ENCODE measurements around the gene ANTXR1. TPM values are rescaled to one million over a fixed set of nuclear protein-coding genes. Genes with fewer than 3 reads are reported as not detected.

Gene ANTXR1
- total RNA-seq, 2 donors from 2014 or later: 48.3 to 54.5 TPM

DNA sequence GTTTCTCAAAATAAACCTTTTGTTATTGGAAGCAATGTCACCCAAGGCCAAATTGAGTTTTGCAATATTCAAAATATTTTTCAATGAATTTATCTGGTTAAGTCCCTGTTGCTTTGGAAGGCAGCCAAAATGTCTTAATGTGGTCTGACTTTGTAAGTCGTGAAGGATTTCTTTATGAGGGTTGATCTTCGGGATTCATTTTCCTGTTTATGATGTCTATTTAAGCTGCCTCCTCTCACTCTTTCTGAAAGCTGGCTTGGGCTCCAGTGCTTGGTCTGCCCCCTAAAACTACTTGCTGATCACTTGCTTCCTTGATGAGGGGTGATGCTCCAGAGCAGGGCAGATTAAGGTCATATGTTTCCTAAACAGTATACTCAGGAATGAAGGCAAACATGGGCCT is 141.1 kb downstream of the ANTXR1 start:
- Mint-ChIP-seq H3K4me1 (peaks cover 17% of the 10 kb centered on the region), H3K9me3 (no peaks in the 10 kb centered on the region), H3K36me3 (ENCODE audit: low read depth) (peaks cover 18% of the 10 kb centered on the region), H3K4me3 (no peak overlapping the region), H3K27me3 (ENCODE audit: insufficient read depth) (no peaks in the 10 kb centered on the region), H3K27ac (no peak overlapping the region)
- peaks cover 12% of the 10 kb centered on the region for H3K36me3 ChIP-seq (ENCODE audit: control insufficient read depth, insufficient read depth, low read length)
- no peaks in the 10 kb centered on the region for H3K27me3 ChIP-seq (ENCODE audit: control insufficient read depth, insufficient read depth, low read length, poor library complexity, severe bottlenecking)
- WGBS, 2 experiments (ENCODE audit: insufficient coverage in 1 of 2, insufficient read length in 1 of 2): 98 to 100% methylated on average over 2 of the region's 2 CpGs
- H3K9ac ChIP-seq (ENCODE audit: extremely low read depth, low read length, poor library complexity, severe bottlenecking): no peak overlapping the region
- H3K27ac ChIP-seq (ENCODE audit: low read depth, low read length): no peak overlapping the region
- H3K9me3 ChIP-seq (ENCODE audit: control insufficient read depth, low read length): peaks cover 13% of the 10 kb centered on the region
- peaks cover 6% of the 10 kb centered on the region for H3K4me1 ChIP-seq (ENCODE audit: control insufficient read depth, insufficient read depth, low read length)
- DNase-seq: no peak
- TF ChIP-seq, protein P1, sequence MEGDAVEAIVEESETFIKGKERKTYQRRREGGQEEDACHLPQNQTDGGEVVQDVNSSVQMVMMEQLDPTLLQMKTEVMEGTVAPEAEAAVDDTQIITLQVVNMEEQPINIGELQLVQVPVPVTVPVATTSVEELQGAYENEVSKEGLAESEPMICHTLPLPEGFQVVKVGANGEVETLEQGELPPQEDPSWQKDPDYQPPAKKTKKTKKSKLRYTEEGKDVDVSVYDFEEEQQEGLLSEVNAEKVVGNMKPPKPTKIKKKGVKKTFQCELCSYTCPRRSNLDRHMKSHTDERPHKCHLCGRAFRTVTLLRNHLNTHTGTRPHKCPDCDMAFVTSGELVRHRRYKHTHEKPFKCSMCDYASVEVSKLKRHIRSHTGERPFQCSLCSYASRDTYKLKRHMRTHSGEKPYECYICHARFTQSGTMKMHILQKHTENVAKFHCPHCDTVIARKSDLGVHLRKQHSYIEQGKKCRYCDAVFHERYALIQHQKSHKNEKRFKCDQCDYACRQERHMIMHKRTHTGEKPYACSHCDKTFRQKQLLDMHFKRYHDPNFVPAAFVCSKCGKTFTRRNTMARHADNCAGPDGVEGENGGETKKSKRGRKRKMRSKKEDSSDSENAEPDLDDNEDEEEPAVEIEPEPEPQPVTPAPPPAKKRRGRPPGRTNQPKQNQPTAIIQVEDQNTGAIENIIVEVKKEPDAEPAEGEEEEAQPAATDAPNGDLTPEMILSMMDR (conservative IDR thresholded peaks at IDR 0.05): no peak
- H3K4me3 ChIP-seq (ENCODE audit: low read length): no peak overlapping the region

DNA sequence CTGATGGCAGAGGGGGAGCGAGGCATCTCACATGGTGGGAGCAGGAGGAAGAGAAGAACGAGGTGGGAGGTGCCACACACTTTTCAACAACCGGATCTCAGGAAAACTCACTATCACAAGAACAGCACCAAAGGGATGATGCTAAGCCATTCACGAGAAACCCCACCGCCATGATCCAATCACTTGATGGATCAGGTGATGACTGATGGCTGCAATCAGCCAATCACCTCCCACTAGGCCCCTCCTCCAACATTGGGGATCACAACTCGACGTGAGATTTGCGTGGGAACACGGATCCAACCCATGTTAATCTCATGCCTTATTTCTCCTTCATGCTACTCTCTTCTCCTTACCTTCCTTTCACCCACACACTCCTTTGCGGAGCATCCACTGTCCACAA is 143.6 kb downstream of the ANTXR1 start:
- Histone ChIP-seq H3K4me3 (ENCODE audit: low read length) (no peak overlapping the region), H3K9ac (ENCODE audit: extremely low read depth, low read length, poor library complexity, severe bottlenecking) (no peak overlapping the region), H3K27ac (ENCODE audit: low read depth, low read length) (no peak overlapping the region), H3K36me3 (ENCODE audit: control insufficient read depth, insufficient read depth, low read length) (peaks cover 12% of the 10 kb centered on the region), H3K4me1 (ENCODE audit: control insufficient read depth, insufficient read depth, low read length) (peaks cover 6% of the 10 kb centered on the region), H3K27me3 (ENCODE audit: control insufficient read depth, insufficient read depth, low read length, poor library complexity, severe bottlenecking) (no peaks in the 10 kb centered on the region), H3K9me3 (ENCODE audit: control insufficient read depth, low read length) (peaks cover 13% of the 10 kb centered on the region)
- no peaks in the 10 kb centered on the region for H3K27me3 Mint-ChIP-seq (ENCODE audit: insufficient read depth)
- TF ChIP-seq, protein P1 (conservative IDR thresholded peaks at IDR 0.05): no peak
- WGBS, 2 experiments (ENCODE audit: insufficient coverage in 1 of 2, insufficient read length in 1 of 2): 76 to 94% methylated on average over 6 to 10 of the region's 10 CpGs
- no peak overlapping the region for H3K27ac Mint-ChIP-seq
- peaks cover 10% of the 10 kb centered on the region for H3K4me1 Mint-ChIP-seq
- no peak for DNase-seq
- no peaks in the 10 kb centered on the region for H3K9me3 Mint-ChIP-seq
- H3K36me3 Mint-ChIP-seq (ENCODE audit: low read depth): peaks cover 18% of the 10 kb centered on the region
- H3K4me3 Mint-ChIP-seq: no peak overlapping the region

DNA sequence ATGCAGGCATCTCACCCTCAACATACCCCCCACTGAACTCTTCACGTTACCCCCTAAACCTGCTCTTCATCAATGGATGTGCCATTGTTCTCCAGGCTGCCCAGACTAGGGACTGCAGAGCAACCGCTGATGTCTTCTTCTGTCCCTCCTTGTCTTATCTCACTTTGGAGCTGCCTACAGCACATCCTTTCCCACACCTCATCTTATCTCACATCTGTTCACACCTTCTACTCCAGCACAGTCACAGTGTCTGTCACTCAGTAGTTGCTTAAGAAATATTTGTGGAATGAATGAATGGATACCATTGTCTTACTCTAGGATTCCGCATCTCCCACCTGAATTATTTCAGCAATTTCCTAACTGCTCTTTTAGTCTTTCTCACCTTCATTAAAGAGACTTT is 144.5 kb downstream of the ANTXR1 start:
- Histone ChIP-seq H3K9me3 (ENCODE audit: control insufficient read depth, low read length) (peaks cover 12% of the 10 kb centered on the region), H3K27ac (ENCODE audit: low read depth, low read length) (no peak overlapping the region), H3K36me3 (ENCODE audit: control insufficient read depth, insufficient read depth, low read length) (peaks cover 8% of the 10 kb centered on the region), H3K4me3 (ENCODE audit: low read length) (no peak overlapping the region), H3K9ac (ENCODE audit: extremely low read depth, low read length, poor library complexity, severe bottlenecking) (no peak overlapping the region), H3K4me1 (ENCODE audit: control insufficient read depth, insufficient read depth, low read length) (peaks cover 6% of the 10 kb centered on the region), H3K27me3 (ENCODE audit: control insufficient read depth, insufficient read depth, low read length, poor library complexity, severe bottlenecking) (no peaks in the 10 kb centered on the region)
- no peak overlapping the region for H3K4me3 Mint-ChIP-seq
- H3K4me1 Mint-ChIP-seq: peaks cover 17% of the 10 kb centered on the region
- no peaks in the 10 kb centered on the region for H3K27me3 Mint-ChIP-seq (ENCODE audit: insufficient read depth)
- DNase-seq: peak; percentile 74
- no peaks in the 10 kb centered on the region for H3K9me3 Mint-ChIP-seq
- peaks cover 13% of the 10 kb centered on the region for H3K36me3 Mint-ChIP-seq (ENCODE audit: low read depth)
- WGBS, 2 experiments (ENCODE audit: insufficient coverage in 1 of 2, insufficient read length in 1 of 2): 80 to 92% methylated on average over 2 to 3 of the region's 3 CpGs
- TF ChIP-seq, protein P1 (conservative IDR thresholded peaks at IDR 0.05): no peak
- no peak overlapping the region for H3K27ac Mint-ChIP-seq
